ENCODE results near the gene PDE4A.
A peak's percentile ranks its signal among the peaks of the same experiment; 100 is the strongest.
"Not testable (repeated sequence)": the region's sequence is repeated elsewhere in the genome, so short reads cannot be mapped to it uniquely, and the experiment has no call there.

PDE4A gene

GRCh38 chr19:10420444-10421239 lies at the start of gene PDE4A:
PDE4A (plus strand) TSS chr19:10420538; CDS start chr19:10420765, 227 bp downstream.
- DNase-seq (ENCODE audit: low read depth in 2 of 3, low spot score in 1 of 3), result peak in 1 of 3 donors; percentile 51

DNA sequence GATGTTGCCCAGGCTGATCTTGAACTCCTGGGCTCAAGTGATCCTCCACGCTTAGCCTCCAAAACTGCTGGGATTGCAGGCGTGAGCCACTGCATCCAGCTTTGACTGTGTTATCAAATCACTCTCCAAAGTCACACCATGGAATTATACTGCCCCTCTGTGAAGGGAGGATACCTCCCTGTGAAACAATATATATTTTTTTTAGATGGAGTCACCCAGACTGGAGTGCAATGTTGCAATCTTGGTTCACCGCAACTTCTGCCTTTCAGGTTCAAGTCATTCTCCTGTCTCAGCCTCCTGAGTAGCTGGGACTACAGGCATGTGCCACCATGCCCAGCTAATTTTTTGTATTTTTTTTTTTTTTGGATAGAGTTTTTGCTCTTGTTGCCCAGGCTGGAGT lies 47.6 kb upstream of the PDE4A start:
- DNase-seq (ENCODE audit: low read depth in 2 of 3, low spot score in 1 of 3), result no peak

DNA sequence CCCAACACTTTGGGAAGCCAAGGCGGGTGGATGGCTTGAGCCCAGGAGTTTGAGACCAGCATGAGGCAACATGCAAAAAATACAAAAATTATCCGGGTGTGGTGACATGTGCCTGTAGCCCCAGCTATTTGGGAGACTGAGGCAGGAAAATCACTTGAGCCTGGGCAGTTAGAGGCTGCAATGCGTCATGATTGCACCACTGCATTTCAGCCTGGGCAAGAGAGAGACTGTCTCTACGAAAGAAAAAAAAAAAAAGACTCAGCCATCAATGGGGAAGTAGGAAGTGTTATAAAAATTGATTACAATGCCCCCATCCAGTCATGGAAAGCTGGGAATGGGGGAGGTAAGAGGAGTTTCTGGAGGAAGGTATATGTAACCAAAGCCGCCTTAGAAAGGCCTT lies 45.4 kb upstream of the PDE4A start:
- DNase-seq (ENCODE audit: low read depth in 2 of 3, low spot score in 1 of 3), result no peak

DNA sequence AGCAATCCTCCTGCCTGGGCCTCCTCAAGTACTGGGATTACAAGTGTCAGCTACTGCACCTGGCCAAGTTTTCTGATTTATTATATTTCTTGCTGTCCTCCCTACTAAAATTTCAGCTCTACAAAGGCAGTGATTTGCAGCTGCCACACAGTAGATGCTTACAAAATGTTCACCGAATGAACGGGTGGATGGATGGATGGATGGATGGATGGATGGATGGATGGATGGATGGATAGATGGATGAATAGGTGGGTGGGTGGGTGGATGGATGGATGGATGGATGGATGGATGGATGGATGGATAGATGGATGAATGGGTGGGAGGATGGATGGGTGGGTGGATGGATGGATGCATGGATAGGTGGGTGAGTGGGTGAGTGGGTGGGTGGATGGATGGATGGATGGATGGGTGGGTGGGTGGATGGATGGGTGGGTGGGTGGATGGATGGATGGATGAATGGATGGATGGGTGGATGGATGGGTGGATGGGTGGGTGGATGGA lies 43.1 kb upstream of the PDE4A start:
- DNase-seq (ENCODE audit: low read depth in 2 of 3, low spot score in 1 of 3), result not testable (repeated sequence)

- DNase-seq (ENCODE audit: low read depth in 2 of 3, low spot score in 1 of 3), result no peak
Measured at GRCh38 chr19:10378124-10378523, 42.2 kb upstream of the PDE4A start.

GRCh38 chr19:10379880-10380312 lies 40.4 kb upstream of the PDE4A start:
- DNase-seq (ENCODE audit: low read depth in 2 of 3, low spot score in 1 of 3), result no peak

DNA sequence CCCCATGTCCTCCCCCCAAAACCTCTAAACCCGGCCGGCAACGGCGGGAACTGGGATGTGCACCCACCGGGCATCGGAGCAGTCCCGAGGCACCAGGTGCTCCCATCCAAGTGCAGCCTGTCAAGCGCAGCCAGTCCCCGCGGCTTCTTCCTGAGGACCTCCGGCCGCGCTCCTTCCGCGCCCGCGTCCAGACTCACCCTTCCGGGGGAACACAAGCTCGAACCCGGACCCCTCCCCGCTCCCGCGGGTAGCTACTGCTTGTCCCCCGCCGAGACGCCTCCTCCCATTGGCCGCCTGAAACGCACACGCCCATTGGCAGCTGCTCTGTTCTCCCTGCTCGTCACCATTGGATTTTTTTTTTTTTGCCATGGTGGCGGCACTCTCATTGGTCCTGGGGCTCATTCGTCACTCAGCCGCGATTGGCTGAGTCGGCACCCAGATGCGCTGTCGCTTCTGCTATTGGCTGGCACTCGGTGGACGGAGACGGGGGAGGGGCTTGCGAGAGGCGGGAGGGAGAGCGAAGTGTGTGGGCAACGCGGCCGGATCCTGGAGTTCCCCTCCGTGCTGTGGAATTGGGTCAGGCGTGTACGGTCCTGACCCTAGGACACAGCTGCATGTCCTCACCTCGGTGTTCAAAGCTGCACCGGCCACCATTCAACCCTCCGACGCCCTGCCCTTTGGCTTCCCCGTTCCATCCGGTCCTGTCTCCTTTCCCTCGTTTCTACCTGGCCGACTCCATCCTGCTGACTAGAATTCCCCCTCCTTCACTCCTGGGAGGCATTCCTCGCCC lies 39.8 kb upstream of the PDE4A start, which contains the start of gene TYK2:
TYK2 (minus strand) TSS at position 260 of the 790 bp plus-strand sequence. CDS start 2,166 bp downstream, outside the sequence.
- DNase-seq (ENCODE audit: low read depth in 2 of 3, low spot score in 1 of 3), result peak; percentile 94 to 99 (median 94)

GRCh38 chr19:10383223-10383499 lies 37.2 kb upstream of the PDE4A start:
- not testable (repeated sequence) for DNase-seq (ENCODE audit: low read depth in 2 of 3, low spot score in 1 of 3)

- no peak for DNase-seq (ENCODE audit: low read depth in 2 of 3, low spot score in 1 of 3)
Measured at GRCh38 chr19:10384580-10384979, 35.8 kb upstream of the PDE4A start.

DNA sequence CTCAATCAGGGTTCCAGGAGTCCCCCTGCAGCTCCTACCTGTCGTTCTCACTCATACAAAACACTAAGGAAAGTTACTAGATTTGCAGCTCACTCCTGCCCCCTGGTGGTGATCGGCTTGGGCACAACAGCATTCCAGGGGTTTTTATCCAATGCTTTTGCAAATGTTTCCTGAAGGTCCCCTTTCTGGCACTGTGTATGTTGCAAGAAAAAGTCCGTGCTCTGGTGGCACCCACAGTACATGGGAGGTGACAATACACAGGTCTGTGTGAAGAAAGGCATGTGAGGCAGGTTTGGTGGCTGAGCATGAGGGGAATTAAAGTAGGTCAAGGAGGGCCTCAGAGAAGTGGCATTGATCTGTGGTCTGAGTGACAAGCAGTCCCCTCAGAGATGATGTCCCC lies 31.4 kb upstream of the PDE4A start:
- peak; percentile 65 to 83 (median 74) for DNase-seq (ENCODE audit: low read depth in 2 of 3, low spot score in 1 of 3)

- DNase-seq (ENCODE audit: low read depth in 2 of 3, low spot score in 1 of 3), result no peak
Measured at GRCh38 chr19:10389863-10390262, 30.5 kb upstream of the PDE4A start.

GRCh38 chr19:10390652-10391286 lies 29.6 kb upstream of the PDE4A start:
- DNase-seq (ENCODE audit: low read depth in 2 of 3, low spot score in 1 of 3), result peak; percentile 44 to 66 (median 54)

- no peak for DNase-seq (ENCODE audit: low read depth in 2 of 3, low spot score in 1 of 3)
Measured at GRCh38 chr19:10392120-10392519, 28.2 kb upstream of the PDE4A start.

GRCh38 chr19:10393137-10393536 lies 27.2 kb upstream of the PDE4A start:
- DNase-seq (ENCODE audit: low read depth in 2 of 3, low spot score in 1 of 3), result no peak

DNA sequence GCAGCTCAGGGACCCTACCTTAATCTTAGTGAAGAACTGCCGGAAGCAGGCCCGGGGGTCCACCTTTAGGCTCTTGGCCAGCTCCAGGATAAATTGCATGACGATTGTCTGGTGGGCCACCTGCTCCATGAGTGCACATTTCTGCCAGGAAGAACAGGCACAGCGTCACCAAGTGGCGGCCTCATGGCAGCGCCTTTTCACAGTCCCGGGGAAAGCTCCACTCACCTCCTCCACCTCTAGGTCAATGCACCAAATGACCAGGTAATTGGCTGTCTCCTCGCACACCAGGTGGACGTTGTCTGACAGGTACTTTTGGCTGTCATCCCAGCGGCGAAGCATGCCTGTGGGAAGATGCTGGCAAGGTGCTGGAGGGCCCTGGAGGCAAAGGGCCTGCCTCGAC lies 25.3 kb upstream of the PDE4A start:
- no peak for DNase-seq (ENCODE audit: low read depth in 2 of 3, low spot score in 1 of 3)

DNA sequence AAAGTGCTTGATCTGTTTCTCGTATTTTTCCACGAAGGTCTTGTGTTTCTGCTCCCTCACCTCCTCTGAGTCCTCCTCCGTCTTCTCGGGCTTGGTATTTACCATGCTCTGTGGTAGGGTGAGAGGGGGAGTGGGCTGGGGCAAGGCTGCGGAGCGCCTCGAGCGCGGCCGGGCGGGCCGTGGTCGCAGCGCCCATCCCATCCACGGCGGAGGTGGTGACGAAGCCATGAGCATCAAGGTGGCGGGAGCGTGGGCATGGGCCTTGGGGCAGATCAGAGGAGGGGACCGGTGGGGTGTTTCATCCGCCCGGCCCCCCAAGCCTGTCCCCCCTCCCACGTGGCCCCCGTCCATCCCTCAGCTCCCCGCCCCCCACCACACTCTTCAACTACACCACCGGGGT lies 24.9 kb upstream of the PDE4A start:
- no peak for DNase-seq (ENCODE audit: low read depth in 2 of 3, low spot score in 1 of 3)

- DNase-seq (ENCODE audit: low read depth in 2 of 3, low spot score in 1 of 3), result no peak
Measured at GRCh38 chr19:10395917-10396316, 24.4 kb upstream of the PDE4A start.

DNA sequence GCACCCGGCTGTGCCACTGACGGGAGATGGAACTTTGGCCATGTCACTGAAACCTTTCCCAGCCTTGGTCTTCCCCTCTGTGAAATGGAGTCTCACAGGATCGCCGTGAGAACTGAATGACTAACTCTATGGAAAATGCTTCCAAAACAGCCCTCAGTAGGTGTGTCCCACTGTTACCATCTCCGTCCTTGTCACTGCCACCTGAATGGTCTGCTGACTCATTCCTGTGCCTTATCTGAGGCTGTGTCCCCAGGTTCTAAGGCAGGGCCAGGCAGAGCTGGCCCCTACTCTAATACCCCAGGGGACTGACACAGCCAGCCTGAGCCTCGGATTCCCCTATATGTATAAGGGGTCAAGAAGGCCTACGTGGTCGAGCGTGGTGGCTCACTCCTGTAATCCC lies 21.5 kb upstream of the PDE4A start:
- no peak for DNase-seq (ENCODE audit: low read depth in 2 of 3, low spot score in 1 of 3)

- not testable (repeated sequence) for DNase-seq (ENCODE audit: low read depth in 2 of 3, low spot score in 1 of 3)
Measured at GRCh38 chr19:10399340-10399739, 21.0 kb upstream of the PDE4A start.

GRCh38 chr19:10399878-10400277 lies 20.5 kb upstream of the PDE4A start:
- DNase-seq (ENCODE audit: low read depth in 2 of 3, low spot score in 1 of 3), result no peak

DNA sequence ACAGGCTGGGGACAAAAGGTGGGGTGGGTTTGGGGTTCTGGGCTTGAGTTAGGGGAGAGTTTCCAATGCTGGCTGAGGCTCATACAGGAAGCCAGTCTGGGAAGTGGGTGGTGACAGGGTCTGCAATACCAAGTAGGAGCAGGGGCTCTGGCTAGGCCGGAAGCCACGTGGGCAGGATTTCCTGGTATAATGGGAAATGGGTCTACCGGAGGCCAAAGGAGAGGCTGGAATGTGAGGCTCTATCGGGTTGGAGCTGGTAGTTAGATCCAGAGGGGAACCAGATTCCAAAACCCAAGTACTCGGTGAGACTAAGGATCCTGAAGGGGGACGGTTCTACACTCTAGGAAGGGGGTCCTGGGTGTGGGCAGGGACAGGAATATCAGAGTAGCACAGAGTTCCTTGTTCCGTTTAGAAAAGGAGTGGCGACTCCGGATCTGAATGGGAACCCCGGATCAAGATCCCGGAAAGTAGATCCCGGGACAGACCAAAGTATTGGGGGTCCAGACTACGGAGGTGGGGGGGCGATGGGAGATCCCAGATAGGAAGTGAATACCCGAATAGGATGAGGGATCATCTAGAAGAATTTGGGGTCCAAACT lies 17.8 kb upstream of the PDE4A start:
- DNase-seq (ENCODE audit: low read depth in 2 of 3, low spot score in 1 of 3), result no peak
